ENCODE data around the gene POLE. TPM values are rescaled to one million over a fixed set of nuclear protein-coding genes. Genes with fewer than 3 reads are reported as not detected.
A peak's percentile ranks its signal among the peaks of the same experiment; 100 is the strongest.

POLE gene
- total and polyA plus RNA-seq, 9 donors = 21.5 to 43.2 (median 31.4) TPM

- Histone ChIP-seq H3K27ac (ENCODE audit: low read length) (no peak overlapping the region), H3K4me3 (ENCODE audit: low read length) (no peak overlapping the region), H3K4me1 (ENCODE audit: control insufficient read depth, insufficient read depth, low read length) (peaks cover 6% of the 10 kb centered on the region), H3K27me3 (ENCODE audit: control insufficient read depth, insufficient read depth, low read length) (no peaks in the 10 kb centered on the region), H3K9me3 (replicated peaks; ENCODE audit: control insufficient read depth, low read depth, low read length) (no peaks in the 10 kb centered on the region), H3K36me3 (ENCODE audit: control insufficient read depth, insufficient read depth, low read length) (peaks cover 5% of the 10 kb centered on the region)
- 76% methylated on average over 17 of the region's 18 CpGs for WGBS (ENCODE audit: insufficient coverage)
- no peak for DNase-seq
These were observed 2.1 kb upstream of the POLE start for GRCh38 chr12:132689227-132689626.

- WGBS (ENCODE audit: insufficient coverage) = under 1% methylated on average over 46 of the region's 55 CpGs
- Histone ChIP-seq H3K36me3 (ENCODE audit: control insufficient read depth, insufficient read depth, low read length) (peaks cover 6% of the 10 kb centered on the region), H3K4me1 (ENCODE audit: control insufficient read depth, insufficient read depth, low read length) (peaks cover 6% of the 10 kb centered on the region), H3K27ac (ENCODE audit: low read length) (no peak overlapping the region), H3K4me3 (ENCODE audit: low read length) (peak overlapping the region; percentile 45), H3K27me3 (ENCODE audit: control insufficient read depth, insufficient read depth, low read length) (no peaks in the 10 kb centered on the region), H3K9me3 (replicated peaks; ENCODE audit: control insufficient read depth, low read depth, low read length) (no peaks in the 10 kb centered on the region)
- DNase-seq = peak; percentile 64
These were observed 324 bp downstream of the POLE start for GRCh38 chr12:132686825-132687210.

- WGBS (ENCODE audit: insufficient coverage) = no CpG with 5 or more reads among the region's 5 CpGs
- H3K4me3 ChIP-seq (ENCODE audit: low read length) = no peak overlapping the region
- peaks cover 5% of the 10 kb centered on the region for H3K36me3 ChIP-seq (ENCODE audit: control insufficient read depth, insufficient read depth, low read length)
- peaks cover 6% of the 10 kb centered on the region for H3K4me1 ChIP-seq (ENCODE audit: control insufficient read depth, insufficient read depth, low read length)
- H3K9me3 ChIP-seq (replicated peaks; ENCODE audit: control insufficient read depth, low read depth, low read length) = no peaks in the 10 kb centered on the region
- H3K27me3 ChIP-seq (ENCODE audit: control insufficient read depth, insufficient read depth, low read length) = no peaks in the 10 kb centered on the region
- no peak overlapping the region for H3K27ac ChIP-seq (ENCODE audit: low read length)
- no peak for DNase-seq
These were observed 1.7 kb downstream of the POLE start for GRCh38 chr12:132685400-132685799.

DNA sequence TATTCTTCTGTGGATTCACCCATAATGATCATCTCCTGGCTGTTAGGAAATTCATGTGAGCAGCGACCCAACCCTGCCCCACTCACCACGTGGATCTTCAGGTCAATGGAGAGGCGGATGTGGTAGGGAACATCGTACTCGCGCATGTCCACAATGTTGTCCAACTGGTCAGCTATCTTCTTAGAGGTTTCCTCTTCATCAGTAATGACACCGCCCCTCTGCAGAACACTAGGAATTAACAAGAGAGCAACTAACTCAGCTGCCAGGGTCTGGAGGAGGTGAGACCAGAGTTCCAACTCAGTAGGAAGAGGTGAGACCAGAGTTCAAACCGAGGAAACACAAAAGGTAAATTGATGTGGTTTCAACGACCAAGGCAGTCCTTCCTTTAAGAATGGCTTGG is 9.7 kb downstream of the POLE start:
- peaks cover 57% of the 10 kb centered on the region for H3K36me3 ChIP-seq (ENCODE audit: control insufficient read depth, insufficient read depth, low read length)
- WGBS (ENCODE audit: insufficient coverage) = 92% methylated on average over 5 of the region's 9 CpGs

DNA sequence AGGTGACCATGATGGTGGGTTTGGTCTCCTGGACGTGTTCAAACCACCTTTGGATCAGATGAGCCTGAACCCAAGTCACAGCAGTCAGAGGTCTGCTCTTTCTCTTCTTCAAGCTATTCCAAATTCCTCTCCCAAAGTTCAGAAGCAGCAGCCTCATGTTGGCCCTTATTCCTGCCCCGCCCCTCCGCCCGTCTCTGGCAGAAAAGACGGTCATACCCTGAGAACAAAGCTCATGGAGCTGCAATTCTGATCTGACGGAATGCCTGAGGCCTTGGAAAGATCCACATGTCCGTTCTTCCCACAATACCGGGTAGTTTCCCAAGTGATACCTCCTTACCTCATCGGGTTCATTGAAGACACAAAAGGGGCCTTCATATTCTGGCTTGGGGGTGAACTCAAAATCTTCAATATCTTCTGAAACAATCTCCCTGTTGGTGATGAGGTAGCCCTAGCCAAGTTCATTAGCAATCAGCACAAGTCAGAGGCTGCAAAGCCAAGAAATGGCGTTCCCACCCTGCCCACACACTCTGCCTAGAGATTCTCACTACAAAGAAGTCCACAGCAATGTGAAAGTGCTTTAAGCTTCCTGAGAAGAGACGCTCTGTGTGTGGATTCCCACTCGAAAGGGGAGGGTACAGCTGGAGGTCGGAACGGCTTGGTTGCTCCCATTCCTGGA is 11.2 kb downstream of the POLE start:
- Histone ChIP-seq H3K27ac (ENCODE audit: low read length) (no peak overlapping the region), H3K4me1 (ENCODE audit: control insufficient read depth, insufficient read depth, low read length) (no peaks in the 10 kb centered on the region), H3K4me3 (ENCODE audit: low read length) (no peak overlapping the region), H3K27me3 (ENCODE audit: control insufficient read depth, insufficient read depth, low read length) (no peaks in the 10 kb centered on the region), H3K36me3 (ENCODE audit: control insufficient read depth, insufficient read depth, low read length) (peaks cover 64% of the 10 kb centered on the region), H3K9me3 (replicated peaks; ENCODE audit: control insufficient read depth, low read depth, low read length) (no peaks in the 10 kb centered on the region)
- WGBS (ENCODE audit: insufficient coverage) = 91% methylated on average over 7 of the region's 14 CpGs
- no peak for DNase-seq

More for the DNA sequence above, 9.7 kb downstream of the POLE start:
- no peak overlapping the region for H3K27ac ChIP-seq (ENCODE audit: low read length)
- no peak for DNase-seq
- no peak overlapping the region for H3K4me3 ChIP-seq (ENCODE audit: low read length)
- no peaks in the 10 kb centered on the region for H3K4me1 ChIP-seq (ENCODE audit: control insufficient read depth, insufficient read depth, low read length)
- no peaks in the 10 kb centered on the region for H3K27me3 ChIP-seq (ENCODE audit: control insufficient read depth, insufficient read depth, low read length)
- no peaks in the 10 kb centered on the region for H3K9me3 ChIP-seq (replicated peaks; ENCODE audit: control insufficient read depth, low read depth, low read length)

DNA sequence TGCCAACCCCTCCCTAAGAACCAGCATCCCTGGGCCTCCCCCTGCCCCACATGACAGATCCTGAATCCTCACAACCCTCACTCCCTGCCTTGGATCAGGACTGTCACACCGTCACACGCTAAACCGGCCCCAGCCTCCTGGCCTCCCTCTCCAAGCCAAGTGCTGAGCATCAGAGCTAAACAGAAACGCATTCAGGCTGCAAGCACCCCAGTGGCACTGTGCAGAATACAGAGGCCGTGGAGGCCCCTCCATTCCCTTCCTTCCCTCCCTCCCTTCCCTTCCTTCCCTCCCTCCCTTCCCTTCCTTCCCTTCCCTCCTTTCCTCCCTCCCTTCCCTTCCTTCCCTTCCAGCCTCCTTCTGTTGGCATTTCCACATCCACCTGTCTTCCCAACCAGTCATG is 12.6 kb downstream of the POLE start:
- Histone ChIP-seq H3K9me3 (replicated peaks; ENCODE audit: control insufficient read depth, low read depth, low read length) (no peaks in the 10 kb centered on the region), H3K4me3 (ENCODE audit: low read length) (no peak overlapping the region), H3K4me1 (ENCODE audit: control insufficient read depth, insufficient read depth, low read length) (no peaks in the 10 kb centered on the region), H3K36me3 (ENCODE audit: control insufficient read depth, insufficient read depth, low read length) (peaks cover 71% of the 10 kb centered on the region), H3K27me3 (ENCODE audit: control insufficient read depth, insufficient read depth, low read length) (no peaks in the 10 kb centered on the region), H3K27ac (ENCODE audit: low read length) (no peak overlapping the region)
- no peak for DNase-seq
- WGBS (ENCODE audit: insufficient coverage) = 97% methylated on average over 5 of the region's 5 CpGs

GRCh38 chr12:132673288-132674179 is 13.6 kb downstream of the POLE start:
- no peaks in the 10 kb centered on the region for H3K27me3 ChIP-seq (ENCODE audit: control insufficient read depth, insufficient read depth, low read length)
- no peaks in the 10 kb centered on the region for H3K9me3 ChIP-seq (replicated peaks; ENCODE audit: control insufficient read depth, low read depth, low read length)
- H3K27ac ChIP-seq (ENCODE audit: low read length) = no peak overlapping the region
- 86% methylated on average over 23 of the region's 27 CpGs for WGBS (ENCODE audit: insufficient coverage)
- peaks cover 78% of the 10 kb centered on the region for H3K36me3 ChIP-seq (ENCODE audit: control insufficient read depth, insufficient read depth, low read length)
- H3K4me3 ChIP-seq (ENCODE audit: low read length) = no peak overlapping the region
- H3K4me1 ChIP-seq (ENCODE audit: control insufficient read depth, insufficient read depth, low read length) = no peaks in the 10 kb centered on the region
- DNase-seq = no peak

DNA sequence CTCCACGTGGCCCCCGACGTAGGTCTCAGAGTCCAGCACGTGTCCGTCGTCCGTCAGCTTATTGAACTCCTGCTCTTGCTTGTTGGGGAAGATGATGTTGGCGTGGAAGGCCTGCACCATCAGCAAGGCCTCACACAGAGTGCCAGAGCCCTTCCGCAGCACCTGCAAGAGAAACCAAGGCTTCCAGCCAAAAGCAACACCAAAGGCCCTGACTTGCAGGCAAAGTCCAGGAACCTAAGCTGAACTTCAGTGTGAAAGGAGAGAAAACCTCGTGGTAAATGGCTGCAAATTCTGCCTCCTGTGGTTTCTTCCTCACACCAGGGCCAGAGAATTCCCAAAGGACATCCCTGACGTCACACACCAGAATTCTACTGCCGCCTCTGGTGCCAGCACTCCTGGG is 14.5 kb downstream of the POLE start:
- no peaks in the 10 kb centered on the region for H3K27me3 ChIP-seq (ENCODE audit: control insufficient read depth, insufficient read depth, low read length)
- no peaks in the 10 kb centered on the region for H3K9me3 ChIP-seq (replicated peaks; ENCODE audit: control insufficient read depth, low read depth, low read length)
- no peak overlapping the region for H3K27ac ChIP-seq (ENCODE audit: low read length)
- H3K4me1 ChIP-seq (ENCODE audit: control insufficient read depth, insufficient read depth, low read length) = no peaks in the 10 kb centered on the region
- WGBS (ENCODE audit: insufficient coverage) = 86% methylated on average over 7 of the region's 12 CpGs
- H3K36me3 ChIP-seq (ENCODE audit: control insufficient read depth, insufficient read depth, low read length) = peaks cover 80% of the 10 kb centered on the region
- no peak overlapping the region for H3K4me3 ChIP-seq (ENCODE audit: low read length)
- DNase-seq = no peak

GRCh38 chr12:132672116-132672515 is 15.0 kb downstream of the POLE start:
- Histone ChIP-seq H3K4me3 (ENCODE audit: low read length) (no peak overlapping the region), H3K27me3 (ENCODE audit: control insufficient read depth, insufficient read depth, low read length) (no peaks in the 10 kb centered on the region), H3K4me1 (ENCODE audit: control insufficient read depth, insufficient read depth, low read length) (no peaks in the 10 kb centered on the region), H3K9me3 (replicated peaks; ENCODE audit: control insufficient read depth, low read depth, low read length) (no peaks in the 10 kb centered on the region), H3K36me3 (ENCODE audit: control insufficient read depth, insufficient read depth, low read length) (peaks cover 80% of the 10 kb centered on the region), H3K27ac (ENCODE audit: low read length) (no peak overlapping the region)
- WGBS (ENCODE audit: insufficient coverage) = 85% methylated on average over 10 of the region's 16 CpGs
- no peak for DNase-seq

GRCh38 chr12:132669166-132669879 is 17.8 kb downstream of the POLE start:
- H3K27ac ChIP-seq (ENCODE audit: low read length) = no peak overlapping the region
- H3K9me3 ChIP-seq (replicated peaks; ENCODE audit: control insufficient read depth, low read depth, low read length) = no peaks in the 10 kb centered on the region
- H3K4me1 ChIP-seq (ENCODE audit: control insufficient read depth, insufficient read depth, low read length) = no peaks in the 10 kb centered on the region
- no peak for DNase-seq
- H3K36me3 ChIP-seq (ENCODE audit: control insufficient read depth, insufficient read depth, low read length) = peaks cover 76% of the 10 kb centered on the region
- WGBS (ENCODE audit: insufficient coverage) = 94% methylated on average over 15 of the region's 17 CpGs
- H3K27me3 ChIP-seq (ENCODE audit: control insufficient read depth, insufficient read depth, low read length) = no peaks in the 10 kb centered on the region
- H3K4me3 ChIP-seq (ENCODE audit: low read length) = no peak overlapping the region
